Neuron (in vitro differentiated cells): Measurements from ENCODE around the gene HSPA1B.
"Not testable (repeated sequence)": the region's sequence is repeated elsewhere in the genome, so short reads cannot be mapped to it uniquely, and the experiment has no call there.

Experiments used
- H2AFZ ChIP-seq: one replicate; pipeline ENCODE4 v1.6.1; 2013; ENCODE audit warnings: low read depth, mild to moderate bottlenecking, inconsistent platforms, low read length, moderate library complexity
- H3K27me3 ChIP-seq: one replicate; pipeline ENCODE4 v1.6.1; 2013; ENCODE audit warnings: low read length; ENCODE audit not compliant: insufficient read depth
- H3K36me3 ChIP-seq: one replicate; pipeline ENCODE4 v1.6.1; 2013; ENCODE audit warnings: low read length; ENCODE audit not compliant: insufficient read depth
- H3K4me1 ChIP-seq: one replicate; pipeline ENCODE4 v1.6.1; 2013; ENCODE audit warnings: low read length; ENCODE audit not compliant: insufficient read depth
- H3K4me3 ChIP-seq: 2 replicates; pipeline ENCODE4 v1.5.1; 2013; ENCODE audit warnings: mild to moderate bottlenecking, low read length, moderate library complexity
- H3K9me3 ChIP-seq: one replicate; pipeline ENCODE4 v1.6.1; 2013; ENCODE audit warnings: low read length

The HSPA1B gene

GRCh38 chr6:31842053-31842452, 14.5 kb downstream of the HSPA1B start:
- no peaks in the 10 kb centered on the region for H3K9me3 ChIP-seq
- H3K4me3 ChIP-seq = no peak overlapping the region
- no peak overlapping the region for H2AFZ ChIP-seq
- peaks cover 34% of the 10 kb centered on the region for H3K36me3 ChIP-seq
- H3K27me3 ChIP-seq = no peaks in the 10 kb centered on the region
- H3K4me1 ChIP-seq = peaks cover 8% of the 10 kb centered on the region

- H2AFZ ChIP-seq = no peak overlapping the region
- H3K9me3 ChIP-seq = no peaks in the 10 kb centered on the region
- no peaks in the 10 kb centered on the region for H3K27me3 ChIP-seq
- peaks cover 10% of the 10 kb centered on the region for H3K36me3 ChIP-seq
- no peak overlapping the region for H3K4me3 ChIP-seq
- H3K4me1 ChIP-seq = no peaks in the 10 kb centered on the region
Observed at GRCh38 chr6:31844507-31844906, 17.0 kb downstream of the HSPA1B start.

- Histone ChIP-seq H3K4me1 (no peaks in the 10 kb centered on the region), H3K4me3 (no peak overlapping the region), H3K36me3 (no peaks in the 10 kb centered on the region), H3K27me3 (no peaks in the 10 kb centered on the region), H2AFZ (no peak overlapping the region), H3K9me3 (no peaks in the 10 kb centered on the region)
Observed at GRCh38 chr6:31847276-31847978, 19.9 kb downstream of the HSPA1B start.

DNA sequence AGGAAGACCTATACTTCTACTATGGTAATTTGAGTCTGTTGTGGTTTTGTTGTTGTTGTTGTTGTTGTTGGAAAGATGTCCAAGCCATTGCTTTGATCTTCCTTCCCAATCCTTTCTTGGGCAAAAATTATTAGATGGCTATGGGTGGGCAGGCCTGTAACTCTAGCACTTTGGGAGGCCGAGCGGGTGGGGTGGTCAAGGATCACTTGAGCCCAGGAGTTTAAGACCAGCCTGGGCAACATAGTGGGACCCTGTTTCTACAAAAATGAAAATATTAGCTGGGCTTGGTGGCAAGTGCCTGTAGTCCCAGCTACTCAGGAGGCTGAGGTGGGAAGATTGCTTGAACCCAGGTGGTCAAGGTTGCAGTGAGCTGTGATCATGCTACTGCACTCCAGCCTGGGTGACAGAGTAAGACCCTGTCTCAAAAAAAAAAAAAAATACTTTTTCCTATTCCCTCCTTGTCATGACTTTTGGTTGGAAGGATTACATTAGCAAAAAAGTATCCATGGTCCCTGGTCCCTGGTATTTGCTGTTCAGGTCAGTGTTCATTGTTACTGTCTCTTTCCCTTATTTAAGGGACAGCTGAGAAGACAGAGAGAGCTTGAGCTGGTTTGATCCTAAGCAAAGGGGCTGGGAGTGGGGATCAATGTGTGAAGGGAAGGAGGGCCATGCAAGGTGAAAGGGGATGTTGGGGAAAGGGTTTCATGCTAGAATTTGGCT, 23.4 kb downstream of the HSPA1B start:
- Histone ChIP-seq H3K27me3 (no peaks in the 10 kb centered on the region), H2AFZ (no peak overlapping the region), H3K4me1 (no peaks in the 10 kb centered on the region), H3K36me3 (no peaks in the 10 kb centered on the region), H3K4me3 (no peak overlapping the region), H3K9me3 (peaks cover 3% of the 10 kb centered on the region)

- Histone ChIP-seq H3K27me3 (no peaks in the 10 kb centered on the region), H2AFZ (no peak overlapping the region), H3K4me1 (no peaks in the 10 kb centered on the region), H3K9me3 (peaks cover 3% of the 10 kb centered on the region), H3K4me3 (no peak overlapping the region), H3K36me3 (no peaks in the 10 kb centered on the region)
Observed at GRCh38 chr6:31851485-31851832, 23.9 kb downstream of the HSPA1B start.

- not testable (repeated sequence) for H3K4me1 ChIP-seq, H3K4me3 ChIP-seq, H3K9me3 ChIP-seq, H3K36me3 ChIP-seq, H2AFZ ChIP-seq, H3K27me3 ChIP-seq
Observed at GRCh38 chr6:31851980-31852718, 24.6 kb downstream of the HSPA1B start.

GRCh38 chr6:31857774-31858173, 30.2 kb downstream of the HSPA1B start:
- not testable (repeated sequence) for H3K27me3 ChIP-seq, H2AFZ ChIP-seq, H3K4me1 ChIP-seq, H3K4me3 ChIP-seq, H3K9me3 ChIP-seq
- H3K36me3 ChIP-seq = peaks cover 14% of the 10 kb centered on the region

- peaks cover 14% of the 10 kb centered on the region for H3K36me3 ChIP-seq
- H3K9me3 ChIP-seq = peaks cover 3% of the 10 kb centered on the region
- no peaks in the 10 kb centered on the region for H3K27me3 ChIP-seq
- H3K4me3 ChIP-seq = no peak overlapping the region
- no peak overlapping the region for H2AFZ ChIP-seq
- peaks cover 9% of the 10 kb centered on the region for H3K4me1 ChIP-seq
Observed at GRCh38 chr6:31858707-31859106, 31.2 kb downstream of the HSPA1B start.

DNA sequence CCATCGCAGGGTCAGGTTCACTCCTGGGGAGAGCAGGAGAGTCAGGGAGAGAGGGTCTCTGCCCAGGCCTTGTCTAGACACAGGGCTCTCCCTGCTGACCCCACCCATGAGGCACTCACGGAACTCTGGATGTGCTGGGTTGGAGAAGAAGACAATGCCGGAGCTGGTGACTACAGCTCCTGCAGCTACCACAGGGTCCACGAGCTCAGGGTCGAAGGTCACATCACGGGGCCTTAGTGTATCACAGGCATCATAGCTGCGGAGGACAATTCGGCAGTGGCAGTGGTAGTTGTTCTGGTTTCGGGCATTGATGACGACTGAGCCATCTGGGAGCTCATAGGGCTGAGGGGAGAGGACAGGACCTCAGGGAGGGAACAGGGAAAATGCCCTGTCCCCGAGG, 32.4 kb downstream of the HSPA1B start:
- H3K4me1 ChIP-seq = peaks cover 9% of the 10 kb centered on the region
- no peak overlapping the region for H3K4me3 ChIP-seq
- H3K27me3 ChIP-seq = no peaks in the 10 kb centered on the region
- H2AFZ ChIP-seq = no peak overlapping the region
- H3K9me3 ChIP-seq = peaks cover 3% of the 10 kb centered on the region
- H3K36me3 ChIP-seq = peaks cover 14% of the 10 kb centered on the region

- Histone ChIP-seq H3K4me1 (peaks cover 13% of the 10 kb centered on the region), H3K9me3 (peaks cover 1% of the 10 kb centered on the region), H3K4me3 (no peak overlapping the region), H2AFZ (no peak overlapping the region), H3K27me3 (no peaks in the 10 kb centered on the region), H3K36me3 (peaks cover 14% of the 10 kb centered on the region)
Observed at GRCh38 chr6:31860349-31860748, 32.8 kb downstream of the HSPA1B start.

DNA sequence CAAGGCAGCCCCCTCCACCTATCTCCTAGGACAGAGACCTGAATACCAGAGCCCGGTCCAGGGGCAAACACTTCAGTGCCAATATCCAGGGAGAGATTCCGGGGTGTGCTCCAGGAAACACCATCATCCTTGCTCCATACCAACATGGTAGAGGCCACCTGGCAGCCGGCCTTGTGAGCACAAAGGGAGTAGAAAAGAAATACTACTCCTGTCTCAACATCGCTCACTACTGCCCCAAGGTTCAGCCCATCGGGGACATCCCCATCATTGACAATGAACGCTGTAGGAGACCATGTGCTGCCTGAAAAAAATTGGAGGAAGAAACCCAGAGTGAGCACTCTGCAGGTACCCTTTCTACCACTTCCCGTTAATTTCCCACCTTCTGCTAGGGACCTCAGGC, 33.6 kb downstream of the HSPA1B start:
- no peaks in the 10 kb centered on the region for H3K27me3 ChIP-seq
- H3K4me1 ChIP-seq = peaks cover 17% of the 10 kb centered on the region
- no peaks in the 10 kb centered on the region for H3K9me3 ChIP-seq
- no peak overlapping the region for H3K4me3 ChIP-seq
- H3K36me3 ChIP-seq = peaks cover 14% of the 10 kb centered on the region
- no peak overlapping the region for H2AFZ ChIP-seq

- Histone ChIP-seq H3K4me3 (peak overlapping the region; percentile 82), H3K4me1 (peaks cover 17% of the 10 kb centered on the region), H2AFZ (no peak overlapping the region)
Observed at GRCh38 chr6:31861919-31862343, 34.4 kb downstream of the HSPA1B start.

More at GRCh38 chr6:31861919-31862343, 34.4 kb downstream of the HSPA1B start:
- H3K9me3 ChIP-seq = no peaks in the 10 kb centered on the region
- no peaks in the 10 kb centered on the region for H3K27me3 ChIP-seq
- peaks cover 14% of the 10 kb centered on the region for H3K36me3 ChIP-seq
